ENCODE results near the gene KIAA0513.
"Not testable (repeated sequence)": the region's sequence is repeated elsewhere in the genome, so short reads cannot be mapped to it uniquely, and the experiment has no call there.

KIAA0513 gene

DNA sequence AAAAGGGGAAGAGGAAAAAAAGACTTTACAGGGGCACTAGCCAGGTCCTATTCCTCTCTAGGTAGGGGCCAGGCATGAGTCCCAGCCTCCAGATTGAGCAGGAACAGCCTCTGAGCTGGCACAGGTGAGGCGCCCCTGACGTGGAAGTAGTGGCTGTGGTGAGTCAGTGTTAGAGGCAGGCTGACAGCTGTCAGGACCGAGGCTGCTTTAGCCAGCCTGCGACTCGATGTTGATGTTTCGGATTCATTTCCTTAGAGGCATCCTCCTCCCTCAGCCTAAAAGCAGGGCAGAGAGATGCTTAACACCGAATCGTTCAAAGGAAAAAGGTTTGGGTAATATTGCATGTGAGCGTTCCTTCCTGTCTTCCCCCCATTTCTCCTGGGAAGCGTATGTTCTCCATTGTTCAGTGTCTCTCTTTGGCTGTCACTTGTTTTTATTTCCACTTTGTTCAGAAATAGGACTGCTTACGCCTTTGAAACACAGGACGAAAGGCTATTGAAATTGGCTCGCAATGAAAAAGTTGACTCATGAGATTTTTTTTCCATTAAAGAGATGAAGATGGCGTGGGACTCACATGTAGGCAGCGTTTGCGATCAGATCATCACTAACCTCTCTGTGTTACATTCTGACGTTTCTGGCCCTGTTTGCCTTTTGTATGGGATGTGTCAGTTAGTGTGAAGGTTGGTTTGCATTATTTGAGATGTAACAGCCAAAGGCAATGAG lies 1.3 kb downstream of the KIAA0513 start:
- DNase-seq (ENCODE audit: low read depth in 3 of 3): peak; percentile 60 to 80 (median 67)

DNA sequence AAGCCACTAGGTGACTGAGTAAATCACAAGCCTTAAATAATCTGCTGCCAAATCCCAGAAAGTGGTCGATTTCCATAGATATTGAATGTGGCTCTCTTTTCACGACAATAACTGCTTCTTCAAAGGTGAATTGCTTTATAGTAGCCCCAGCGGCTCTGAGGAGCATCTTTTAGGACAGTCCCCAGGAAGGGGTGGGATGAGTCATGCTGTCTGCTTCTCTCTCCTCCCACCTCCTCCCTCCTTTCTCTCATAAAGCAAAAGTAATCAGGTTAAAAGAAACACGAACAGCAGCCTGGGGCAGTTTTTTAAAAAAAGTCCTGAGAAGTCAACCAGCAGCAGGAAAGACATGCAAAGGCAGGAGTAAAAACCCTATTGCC lies 1.8 kb downstream of the KIAA0513 start:
- DNase-seq (ENCODE audit: low read depth in 3 of 3): peak; percentile 32 to 55 (median 45)

DNA sequence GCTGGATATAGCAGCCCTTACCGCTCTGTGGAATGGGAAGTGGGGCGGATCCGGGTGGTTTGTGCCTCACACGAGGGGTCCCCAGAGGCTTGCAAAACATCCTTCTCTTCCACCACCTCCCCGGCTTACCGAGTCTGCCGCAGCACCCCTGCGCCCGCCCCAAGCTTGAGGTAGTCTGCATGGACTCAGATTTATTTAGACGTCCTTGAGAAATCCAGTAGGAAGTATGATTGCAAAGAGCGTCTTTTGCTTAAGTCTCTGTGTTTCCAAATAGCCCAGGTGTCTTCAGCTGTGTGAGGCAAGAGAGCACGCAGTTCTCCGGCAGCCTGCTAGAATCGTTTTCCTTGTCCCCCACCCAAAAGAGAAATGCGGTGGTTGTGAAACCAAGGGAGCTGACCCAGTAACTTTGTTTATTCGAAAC lies 2.4 kb downstream of the KIAA0513 start:
- no peak for DNase-seq (ENCODE audit: low read depth in 3 of 3)

DNA sequence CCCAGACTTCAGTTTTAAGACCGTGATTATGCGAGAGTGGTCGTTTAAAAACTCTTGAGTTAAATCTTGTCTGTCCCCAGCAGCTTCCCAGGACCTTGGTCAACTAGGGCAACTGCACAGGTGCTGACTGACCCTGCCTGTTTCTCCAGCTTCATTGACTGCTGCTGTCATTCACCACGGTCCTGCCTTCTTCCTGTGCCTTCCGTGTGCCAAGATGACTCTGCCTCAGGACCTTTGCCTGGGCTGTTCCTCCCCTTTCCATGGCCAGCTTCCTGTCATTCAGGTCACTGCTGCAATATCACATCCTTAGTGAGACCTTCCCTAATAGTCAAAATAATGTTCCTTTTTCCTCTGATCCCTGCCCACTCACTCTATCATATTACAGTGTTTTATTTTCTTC lies 3.9 kb downstream of the KIAA0513 start:
- no peak for DNase-seq (ENCODE audit: low read depth in 3 of 3)

DNA sequence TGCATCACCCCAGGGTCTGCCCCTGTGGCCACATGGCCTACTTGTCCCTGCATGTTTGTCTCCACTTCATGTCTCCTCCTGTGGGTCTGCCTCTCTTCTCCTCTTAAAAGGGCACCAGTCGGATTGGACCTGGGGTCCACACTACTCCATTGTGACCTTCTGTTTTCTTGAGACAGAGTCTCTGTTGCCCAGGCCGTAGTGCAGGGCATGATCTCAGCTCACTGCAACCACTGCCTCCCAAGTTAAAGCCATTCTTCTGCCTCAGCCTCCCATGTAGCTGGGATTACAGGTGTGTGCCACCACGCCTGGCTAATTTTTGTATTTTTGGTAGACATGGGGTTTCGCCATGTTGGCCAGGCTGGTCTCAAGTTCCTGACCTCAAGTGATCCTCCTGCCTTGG lies 4.6 kb downstream of the KIAA0513 start:
- DNase-seq (ENCODE audit: low read depth in 3 of 3): not testable (repeated sequence)

DNA sequence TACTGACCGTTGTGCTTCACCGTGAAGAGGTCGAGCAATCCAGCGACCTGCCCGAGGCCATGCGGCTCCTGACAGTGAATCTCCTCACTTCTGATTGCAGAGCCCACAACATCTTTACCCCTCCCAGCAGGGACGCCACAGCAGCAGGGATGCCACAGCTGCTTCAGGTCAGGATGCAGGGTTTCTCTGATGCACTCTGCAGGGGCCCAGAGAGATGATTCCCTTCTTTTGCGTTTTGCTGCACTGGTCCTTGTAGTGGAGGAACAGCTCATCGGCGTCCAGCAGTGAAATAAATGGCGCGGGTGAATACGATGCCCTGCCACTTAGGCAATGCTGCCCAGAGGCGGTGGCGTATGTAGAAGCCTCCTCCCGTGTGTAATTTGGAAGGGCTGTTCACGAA lies 5.6 kb downstream of the KIAA0513 start:
- no peak for DNase-seq (ENCODE audit: low read depth in 3 of 3)

DNA sequence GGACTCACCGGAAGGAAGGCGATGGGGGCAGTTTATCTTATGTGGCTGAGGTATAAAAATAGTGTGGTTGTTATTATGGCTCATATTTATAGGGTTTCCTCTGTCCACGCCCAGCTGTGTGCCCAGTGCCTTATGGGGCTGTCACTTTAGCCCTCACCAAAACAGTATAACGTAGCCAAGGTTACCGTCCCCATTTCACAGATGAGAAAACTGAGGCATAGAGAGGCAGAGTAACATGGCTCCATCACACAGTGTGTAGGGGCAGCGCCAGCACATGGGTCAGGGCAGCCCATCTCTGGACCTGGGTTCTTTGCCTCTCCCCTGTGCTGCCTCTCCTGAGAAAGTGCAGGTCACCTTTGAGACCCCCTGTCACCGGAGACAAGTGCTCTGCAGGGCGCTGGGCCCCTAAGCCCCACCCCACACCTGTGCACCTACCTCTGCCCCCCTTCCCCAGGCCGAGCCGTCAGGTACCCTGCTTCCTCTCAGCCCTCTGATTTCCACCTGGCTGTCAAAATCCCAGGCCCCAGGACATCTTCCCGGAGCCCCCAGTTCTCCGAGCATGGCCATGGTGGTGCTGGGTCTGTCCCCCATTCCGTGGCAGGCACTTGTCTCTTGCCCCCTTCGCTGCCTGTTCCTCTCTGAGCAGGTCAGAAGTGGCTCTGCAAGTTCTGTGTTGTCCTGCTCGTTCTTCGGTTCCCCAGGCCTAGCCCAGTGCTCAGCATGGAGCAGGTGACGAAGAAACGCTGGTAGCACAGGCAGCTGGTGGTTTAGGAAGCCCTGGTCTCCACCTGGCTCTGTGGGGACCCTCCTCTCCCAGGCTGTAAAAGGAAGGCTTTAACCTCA lies 7.2 kb downstream of the KIAA0513 start:
- DNase-seq (ENCODE audit: low read depth in 3 of 3): no peak

DNA sequence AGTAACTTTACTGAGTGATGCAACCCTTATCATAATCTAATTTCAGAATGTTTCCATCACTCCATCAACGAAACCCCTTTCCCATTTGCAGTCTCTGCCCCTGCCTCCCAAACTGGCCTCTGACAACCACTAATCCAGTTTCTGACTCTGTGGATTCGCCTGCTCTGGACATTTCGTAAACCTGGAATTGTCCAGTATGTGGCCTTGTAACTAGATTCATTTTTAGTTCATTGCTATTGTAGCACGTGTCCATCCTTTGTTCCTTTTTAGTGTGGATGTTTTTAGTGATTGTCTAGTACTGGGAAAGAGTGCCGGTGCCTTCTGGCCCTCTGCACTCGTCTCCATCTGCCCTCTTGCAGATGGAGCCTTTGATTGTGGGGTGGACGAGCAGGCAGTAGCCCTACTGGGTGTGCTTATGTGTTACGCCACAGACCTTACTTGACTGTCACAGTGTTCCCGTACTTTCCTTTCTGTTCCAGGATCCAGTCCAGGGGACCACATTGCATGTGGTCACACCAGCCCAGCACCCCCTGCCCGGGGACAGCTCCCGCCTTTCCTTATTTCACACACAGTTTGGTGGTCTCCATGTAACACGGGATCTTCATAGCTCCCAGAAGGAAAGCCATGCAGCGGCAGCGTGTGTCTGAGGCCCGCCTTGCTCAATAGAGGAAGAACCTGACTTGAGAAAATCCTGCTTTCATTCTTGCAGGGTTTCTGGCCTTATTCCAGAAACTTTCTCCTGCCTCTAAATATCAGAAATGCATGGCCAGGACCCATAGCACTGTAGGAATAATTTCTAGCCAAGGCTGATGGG lies 8.8 kb downstream of the KIAA0513 start:
- DNase-seq (ENCODE audit: low read depth in 3 of 3): no peak

DNA sequence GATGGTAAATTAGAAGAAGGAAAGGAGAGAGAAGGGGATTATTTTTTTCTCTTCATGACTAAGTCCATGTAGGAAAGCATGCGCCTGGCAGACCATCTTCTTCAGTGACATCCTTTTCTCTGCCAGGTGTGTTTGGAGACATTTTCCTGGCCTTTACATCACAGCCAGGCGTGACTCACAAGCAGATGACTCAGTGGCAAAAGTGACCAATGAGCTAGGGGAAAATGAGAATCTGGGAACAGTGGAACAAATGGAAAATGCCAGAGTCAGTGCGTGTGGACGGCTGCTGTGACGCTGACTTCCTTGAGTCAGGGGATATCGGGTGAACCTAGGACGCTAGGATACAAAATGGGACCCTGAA lies 9.4 kb downstream of the KIAA0513 start:
- peak in 1 of 3 experiments; percentile 18 for DNase-seq (ENCODE audit: low read depth in 3 of 3)

DNA sequence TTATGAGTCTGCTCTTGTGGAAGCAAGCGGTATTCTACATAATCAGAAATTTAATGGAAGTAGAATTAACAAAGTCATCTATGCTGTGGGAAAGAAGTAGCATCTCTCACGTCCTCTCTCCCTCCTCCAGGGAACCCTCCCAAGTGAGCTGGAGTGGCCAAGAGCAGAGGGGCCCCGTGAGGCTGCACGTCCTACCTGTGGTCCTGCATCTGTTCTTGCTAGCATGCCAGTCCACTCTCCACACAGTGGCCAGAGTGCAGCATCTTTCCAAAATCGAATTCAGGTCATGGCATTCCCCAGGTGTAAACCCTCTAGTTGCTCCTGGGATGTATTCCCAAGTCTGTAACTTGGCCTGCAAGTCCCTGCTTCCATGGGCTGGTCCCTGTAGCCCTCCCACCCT lies 10.1 kb downstream of the KIAA0513 start:
- no peak for DNase-seq (ENCODE audit: low read depth in 3 of 3)

DNA sequence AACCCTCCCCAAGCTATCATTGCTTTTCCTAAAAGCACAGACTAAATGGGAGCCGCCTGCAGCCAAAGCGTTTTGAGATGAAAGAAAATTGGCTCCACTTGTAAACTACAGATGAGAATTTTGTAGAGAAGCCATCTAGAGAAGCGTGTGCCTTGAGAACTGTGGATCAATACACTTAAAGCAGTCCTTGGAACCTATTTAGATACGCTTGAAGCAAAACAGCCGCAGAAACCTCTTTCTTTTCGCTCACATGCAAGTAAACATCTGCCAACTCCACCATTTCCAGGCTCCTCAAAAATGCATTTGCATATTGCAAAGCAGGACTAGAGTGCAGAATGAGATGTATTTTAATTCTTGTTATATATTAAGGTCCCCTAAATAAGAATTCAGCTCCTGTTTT lies 13.1 kb downstream of the KIAA0513 start:
- DNase-seq (ENCODE audit: low read depth in 3 of 3): no peak

DNA sequence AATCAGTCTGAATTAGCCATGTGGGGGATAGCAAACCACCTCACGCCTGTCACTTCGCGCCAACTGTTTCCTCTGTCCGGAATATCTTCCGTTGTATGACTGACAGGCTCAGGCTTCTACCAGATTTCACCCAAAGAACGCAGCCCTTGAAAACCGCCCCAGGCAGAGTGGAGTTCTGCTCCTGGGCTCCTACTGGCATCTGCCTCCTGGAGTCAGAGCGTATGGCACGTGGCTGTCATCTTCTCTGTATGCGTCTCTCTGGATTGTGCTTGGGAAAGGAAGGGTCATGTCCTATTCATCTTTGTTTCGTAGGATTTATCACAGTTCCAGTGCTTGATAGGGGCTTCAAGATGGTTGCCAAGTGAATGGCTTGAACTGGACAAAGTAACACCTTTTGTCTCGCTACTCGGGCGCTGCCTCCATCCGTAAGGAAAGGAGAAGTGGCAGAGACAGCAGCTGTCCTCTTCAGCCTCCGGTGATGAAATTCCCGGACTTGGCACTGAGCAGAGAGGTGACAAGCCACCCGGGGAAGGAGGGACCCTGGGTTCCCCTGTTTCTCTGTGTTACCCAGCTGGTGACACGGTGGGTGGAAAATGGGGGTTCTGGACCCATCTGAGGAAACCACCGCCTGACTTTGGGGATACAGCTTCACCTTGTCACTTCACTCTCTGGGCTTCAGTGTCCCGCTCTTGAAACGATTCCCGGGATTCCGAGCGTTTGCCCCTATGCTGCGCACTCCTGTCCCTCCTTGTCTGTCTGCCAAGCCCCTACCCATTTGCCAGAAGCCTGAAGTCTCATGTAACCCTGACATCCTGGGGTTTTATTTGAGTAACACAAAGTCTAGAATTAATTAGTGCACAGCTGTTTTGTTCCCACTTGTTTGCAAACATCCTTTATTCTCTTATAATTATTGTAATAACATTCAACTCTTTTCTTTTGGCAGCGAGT lies 13.9 kb downstream of the KIAA0513 start:
- no peak for DNase-seq (ENCODE audit: low read depth in 3 of 3)

DNA sequence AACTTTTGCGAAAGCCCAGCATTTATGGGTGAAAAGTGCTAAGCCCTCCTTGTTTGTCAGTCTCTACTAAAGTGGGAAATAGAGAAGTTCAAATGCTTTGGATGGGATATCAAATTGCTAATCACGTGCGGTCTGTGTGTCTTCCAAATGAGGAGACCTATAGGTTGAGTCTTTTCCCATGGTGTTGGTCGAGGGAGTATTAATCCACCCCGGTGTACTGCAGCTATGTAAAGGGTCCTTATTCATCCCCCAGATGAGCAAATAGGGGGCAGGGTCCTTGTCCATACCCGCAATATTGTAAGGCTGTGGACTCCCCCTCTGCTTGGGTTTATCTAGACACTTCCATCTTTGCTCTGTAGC lies 14.6 kb downstream of the KIAA0513 start:
- DNase-seq (ENCODE audit: low read depth in 3 of 3): no peak

DNA sequence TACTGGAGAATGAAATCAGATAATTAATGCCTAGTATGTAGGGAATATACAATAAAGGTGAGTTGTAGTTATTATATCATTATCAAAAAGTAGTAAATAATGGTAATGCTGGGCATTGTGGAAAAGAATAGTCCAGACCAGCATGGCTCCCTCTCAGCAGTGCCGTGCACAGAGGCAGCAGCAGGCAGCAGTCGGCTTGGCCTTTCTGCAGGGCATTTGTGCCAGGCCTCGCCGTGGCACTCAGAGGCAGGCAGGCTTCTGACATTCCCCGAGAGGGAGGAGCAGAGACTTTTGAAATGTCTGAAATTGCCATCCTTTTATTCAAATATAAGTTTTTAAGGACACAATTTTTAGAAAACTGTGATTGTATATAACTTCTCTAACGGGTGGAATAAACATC lies 15.0 kb downstream of the KIAA0513 start:
- no peak for DNase-seq (ENCODE audit: low read depth in 3 of 3)

DNA sequence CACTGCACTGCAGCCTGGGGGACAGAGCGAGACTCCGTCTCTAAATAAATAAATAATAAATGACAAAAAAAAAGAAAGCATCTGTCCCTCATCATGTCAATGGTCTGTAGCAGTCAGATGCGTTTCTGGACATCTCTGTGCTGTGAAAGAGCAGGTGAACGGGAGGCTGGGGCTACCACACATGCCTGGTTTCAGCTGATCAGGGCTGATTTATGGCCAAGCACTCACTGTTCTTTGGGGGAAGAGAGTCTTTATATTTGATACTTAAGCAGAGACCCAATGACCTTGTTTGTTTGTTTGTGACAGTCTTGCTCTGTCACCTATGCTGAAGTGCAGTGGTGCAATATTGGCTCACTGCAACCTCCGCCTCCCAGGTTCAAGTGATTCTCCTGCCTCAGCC lies 17.5 kb downstream of the KIAA0513 start:
- no peak for DNase-seq (ENCODE audit: low read depth in 3 of 3)

DNA sequence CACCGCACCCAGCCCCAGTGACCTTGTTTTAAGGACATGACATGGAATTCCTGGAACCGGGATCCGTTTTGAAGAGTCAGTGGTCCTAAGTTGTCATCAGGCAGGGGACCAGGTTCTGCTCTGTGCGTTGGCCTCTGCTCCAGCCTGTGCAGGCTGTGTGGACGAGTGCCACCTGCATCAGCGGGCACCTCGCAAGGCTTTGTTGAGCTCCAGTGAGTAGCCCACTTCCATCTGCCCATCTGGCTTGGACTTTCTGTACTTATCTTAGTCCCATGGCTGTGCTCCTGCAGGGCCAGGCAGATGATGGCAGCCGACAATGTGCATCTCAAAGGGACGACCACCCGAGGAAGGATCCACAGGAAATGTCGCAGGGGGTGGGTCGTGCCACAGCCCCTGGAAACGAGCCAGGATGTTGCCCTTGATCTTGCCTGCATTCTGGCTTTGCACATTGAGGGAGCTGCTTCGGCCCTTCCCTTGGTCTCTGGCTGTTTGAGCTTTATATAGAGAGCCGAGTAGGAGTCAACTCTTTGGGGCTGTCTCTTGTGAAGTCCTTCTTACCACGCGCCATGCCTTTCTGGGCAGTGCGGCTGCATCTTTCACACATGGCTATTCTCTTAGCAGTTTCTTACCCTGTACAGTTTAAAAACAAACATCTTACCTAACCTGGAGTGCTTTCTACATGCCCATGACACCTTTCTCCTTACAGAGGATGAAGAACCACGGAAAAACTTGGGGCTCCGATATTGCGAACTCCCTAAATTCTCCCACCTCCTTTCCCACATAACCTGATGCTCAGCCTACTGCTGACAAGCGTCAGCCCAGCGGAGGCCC lies 18.3 kb downstream of the KIAA0513 start:
- DNase-seq (ENCODE audit: low read depth in 3 of 3): no peak

DNA sequence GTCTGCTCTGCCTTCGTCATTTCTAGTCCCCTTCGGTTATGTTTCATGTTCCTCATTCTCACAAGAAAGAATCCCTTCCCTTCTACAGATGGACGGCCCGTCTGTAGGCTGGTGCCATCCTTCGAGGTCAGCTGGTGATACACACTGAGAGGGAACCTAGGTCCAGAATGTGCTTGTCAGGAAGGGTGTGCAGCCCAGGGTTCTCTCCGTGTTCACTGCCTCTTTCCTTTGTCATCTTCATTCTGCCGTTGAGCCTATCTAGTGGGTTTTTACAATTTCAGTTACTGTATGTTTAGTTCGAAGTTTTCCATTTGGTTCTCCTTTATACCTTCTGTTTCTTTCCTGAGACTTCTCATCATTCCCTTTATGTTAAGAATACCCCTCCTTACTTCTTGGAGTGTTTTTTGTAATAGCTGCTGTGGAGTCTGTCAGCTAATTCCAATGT lies 18.9 kb downstream of the KIAA0513 start:
- DNase-seq (ENCODE audit: low read depth in 3 of 3): no peak

DNA sequence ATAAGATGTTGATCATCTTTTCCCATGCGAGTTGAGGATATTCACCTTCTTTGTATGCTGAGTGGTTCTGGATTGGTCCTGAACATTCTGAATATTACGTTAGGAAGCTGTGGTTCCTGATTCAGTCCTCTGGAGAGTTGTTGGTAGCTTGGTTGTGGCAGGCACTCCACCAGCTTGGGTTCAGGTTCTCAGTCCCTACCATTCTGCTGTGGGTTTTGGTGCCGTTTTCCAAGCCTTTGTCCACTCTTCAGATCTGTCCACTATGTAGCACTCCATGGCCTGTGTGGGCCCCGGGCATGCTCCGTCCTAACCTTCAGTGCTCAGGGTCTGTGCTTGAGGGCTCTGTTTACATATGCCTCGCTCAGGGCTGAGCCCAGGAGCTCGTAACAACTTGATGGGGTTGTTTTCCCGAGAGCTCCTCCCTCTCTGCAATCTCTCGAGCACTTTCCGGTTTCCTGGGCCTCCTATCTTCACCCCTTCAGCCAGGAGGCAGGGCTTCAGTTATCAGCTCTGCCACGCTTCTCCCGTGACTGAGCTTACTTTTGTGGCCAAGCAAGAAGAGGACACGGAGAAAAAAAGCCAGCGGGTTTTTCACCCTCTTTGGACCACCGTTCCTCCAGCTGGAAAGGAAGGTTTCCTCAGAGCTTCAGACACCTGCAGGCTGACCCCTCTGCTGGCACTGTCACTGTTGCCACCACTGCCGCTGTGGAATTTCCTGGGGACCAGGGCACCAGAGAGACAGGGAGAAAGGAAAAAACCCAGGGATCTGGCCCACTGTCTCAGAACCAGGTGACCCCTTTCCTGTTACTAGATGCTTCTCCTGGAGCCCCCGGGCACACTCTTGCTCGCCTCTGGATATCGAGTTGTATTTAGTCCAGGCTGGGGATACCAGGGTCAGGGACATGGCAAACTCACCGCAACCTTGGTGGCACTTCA lies 19.6 kb downstream of the KIAA0513 start:
- DNase-seq (ENCODE audit: low read depth in 3 of 3): no peak

DNA sequence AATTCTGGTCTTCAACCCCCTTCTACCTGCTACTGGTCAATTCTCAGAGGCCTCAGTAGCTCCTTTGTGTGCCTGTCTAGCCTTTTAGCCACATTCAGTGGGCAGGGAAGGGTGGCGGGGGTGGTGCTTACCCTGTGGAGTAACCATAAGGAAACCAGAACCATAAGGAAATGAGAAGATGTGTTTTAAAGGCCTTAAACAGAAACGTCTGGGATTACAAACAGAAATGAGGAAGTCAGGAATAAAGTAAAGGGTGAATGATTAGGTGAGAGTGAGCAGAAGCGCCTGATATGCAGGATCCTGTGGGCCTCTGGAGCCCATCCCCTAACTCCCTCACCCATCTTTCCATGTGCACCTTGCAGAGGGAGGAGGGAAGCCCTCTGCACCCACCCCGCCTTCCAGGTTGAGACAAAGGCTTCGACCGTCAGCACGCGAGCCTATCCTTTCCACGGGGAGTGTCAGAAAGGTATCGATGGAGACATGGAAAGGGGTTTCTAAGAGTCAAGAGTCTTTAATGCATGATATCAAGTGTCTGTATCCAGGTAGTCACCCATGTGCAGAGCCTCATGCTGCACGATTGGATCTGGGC lies 20.4 kb downstream of the KIAA0513 start:
- no peak for DNase-seq (ENCODE audit: low read depth in 3 of 3)

Measured in stimulated activated CD4-positive, alpha-beta T cell treated with anti-CD3 and anti-CD28 coated beads, TNF-alpha, amount 100 ng/mL, for 24 hours (primary cell).